OCI-LY3 (cell line): ENCODE measurements around the gene BAZ2B.

Experiments
- H2AFZ ChIP-seq: fragments of 200-600, 300-600 bp; shearing (Covaris generic); 2 replicates; pipeline ENCODE4 v1.6.0; 2014; ENCODE audit warnings: antibody characterized with exemption, low read depth, low read length
- H3K27ac ChIP-seq: fragments of 200-600, 300-600 bp; sonication (generic); 2 replicates; pipeline ENCODE4 v1.5.1; 2014; ENCODE audit warnings: mild to moderate bottlenecking, low read length, moderate library complexity, mixed read lengths
- H3K27me3 ChIP-seq: fragments of 200-600, 300-600 bp; sonication (generic); 2 replicates; pipeline ENCODE4 v1.6.1; 2014; ENCODE audit warnings: low read depth, low read length, mixed read lengths
- H3K36me3 ChIP-seq: fragments of 200-600, 300-600 bp; sonication (generic); replicated peaks from 2 replicates; pipeline ENCODE3; 2014; ENCODE audit warnings: low read depth, low read length, mixed read lengths
- H3K4me1 ChIP-seq: fragments of 300-600, 200-600 bp; sonication (generic); 2 replicates; pipeline ENCODE4 v1.6.1; 2014; ENCODE audit warnings: low read length, mixed read lengths
- H3K4me2 ChIP-seq: fragments of 200-600, 300-600 bp; sonication (generic); 2 replicates; pipeline ENCODE4 v1.6.1; 2014; ENCODE audit warnings: low read length, mixed read lengths
- H3K4me3 ChIP-seq: fragments of 300-600, 200-600 bp; sonication (generic); 2 replicates; pipeline ENCODE4 v1.5.1; 2014; ENCODE audit warnings: antibody characterized with exemption, mild to moderate bottlenecking, low read length, moderate library complexity
- H3K79me2 ChIP-seq: fragments of 300-600, 200-600 bp; shearing (Covaris generic); 2 replicates; pipeline ENCODE4 v1.6.1; 2014; ENCODE audit warnings: mild to moderate bottlenecking, low read length, mixed read lengths
- H3K9ac ChIP-seq: fragments of 300-600, 200-600 bp; shearing (Covaris generic); 2 replicates; pipeline ENCODE4 v1.6.0; 2014; ENCODE audit warnings: mild to moderate bottlenecking, low read length, moderate library complexity
- H3K9me3 ChIP-seq: fragments of 200-600, 300-600 bp; shearing (Covaris generic); 2 replicates; pipeline ENCODE4 v1.6.1; 2014; ENCODE audit warnings: low read length, mixed read lengths; ENCODE audit not compliant: insufficient read depth
- H4K20me1 ChIP-seq: fragments of 200-600, 300-600 bp; sonication (generic); 2 replicates; pipeline ENCODE4 v1.6.1; 2016; ENCODE audit warnings: low read length, mixed read lengths; ENCODE audit not compliant: insufficient read depth
- EZH2phosphoT487 ChIP-seq: fragments of 200-600 bp; shearing (Covaris generic); IDR thresholded peaks from 2 replicates; pipeline ENCODE4 v1.6.1; 2018; ENCODE audit warnings: antibody characterized with exemption, mixed run types, low read depth
- TF ChIP-seq, protein P1 (sequence below): fragments of 200-600, 300-600 bp; sonication (generic); IDR thresholded peaks from 2 replicates; pipeline ENCODE4 v1.5.1; 2014; ENCODE audit warnings: antibody characterized with exemption, low read length, low read depth

Gene BAZ2B

DNA sequence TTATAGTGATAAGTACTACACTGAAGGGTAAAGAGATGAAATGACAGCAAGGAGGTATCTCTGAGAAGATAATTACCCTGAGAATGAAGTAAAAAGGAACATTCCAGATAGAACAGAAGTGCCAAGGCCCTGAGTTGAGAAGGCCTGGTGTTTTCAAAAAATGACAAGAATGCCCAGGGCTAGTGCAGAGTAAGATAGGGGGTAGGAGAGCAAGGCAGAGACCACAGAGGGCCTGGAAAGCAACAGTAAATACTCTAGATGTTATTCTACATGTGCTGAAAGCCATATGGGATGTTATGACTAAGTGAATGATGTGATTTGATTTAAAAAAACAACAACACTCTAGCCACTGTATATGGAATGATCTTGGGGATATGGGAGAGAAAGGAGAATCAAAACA is 52.3 kb downstream of the BAZ2B start:
- H3K4me3 ChIP-seq = no peak overlapping the region
- peaks cover 3% of the 10 kb centered on the region; the same call in 1 of the 2 replicates for H3K4me1 ChIP-seq
- no peaks in the 10 kb centered on the region for H3K27me3 ChIP-seq
- no peaks in the 10 kb centered on the region for H3K9me3 ChIP-seq
- H3K27ac ChIP-seq = no peak overlapping the region
- no peak overlapping the region for H3K4me2 ChIP-seq
- TF ChIP-seq, protein P1, sequence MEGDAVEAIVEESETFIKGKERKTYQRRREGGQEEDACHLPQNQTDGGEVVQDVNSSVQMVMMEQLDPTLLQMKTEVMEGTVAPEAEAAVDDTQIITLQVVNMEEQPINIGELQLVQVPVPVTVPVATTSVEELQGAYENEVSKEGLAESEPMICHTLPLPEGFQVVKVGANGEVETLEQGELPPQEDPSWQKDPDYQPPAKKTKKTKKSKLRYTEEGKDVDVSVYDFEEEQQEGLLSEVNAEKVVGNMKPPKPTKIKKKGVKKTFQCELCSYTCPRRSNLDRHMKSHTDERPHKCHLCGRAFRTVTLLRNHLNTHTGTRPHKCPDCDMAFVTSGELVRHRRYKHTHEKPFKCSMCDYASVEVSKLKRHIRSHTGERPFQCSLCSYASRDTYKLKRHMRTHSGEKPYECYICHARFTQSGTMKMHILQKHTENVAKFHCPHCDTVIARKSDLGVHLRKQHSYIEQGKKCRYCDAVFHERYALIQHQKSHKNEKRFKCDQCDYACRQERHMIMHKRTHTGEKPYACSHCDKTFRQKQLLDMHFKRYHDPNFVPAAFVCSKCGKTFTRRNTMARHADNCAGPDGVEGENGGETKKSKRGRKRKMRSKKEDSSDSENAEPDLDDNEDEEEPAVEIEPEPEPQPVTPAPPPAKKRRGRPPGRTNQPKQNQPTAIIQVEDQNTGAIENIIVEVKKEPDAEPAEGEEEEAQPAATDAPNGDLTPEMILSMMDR = no peak
- no peak for TF ChIP-seq EZH2phosphoT487
- H4K20me1 ChIP-seq = no peaks in the 10 kb centered on the region
- H3K79me2 ChIP-seq = no peaks in the 10 kb centered on the region
- no peak overlapping the region for H2AFZ ChIP-seq
- no peaks in the 10 kb centered on the region for H3K36me3 ChIP-seq
- H3K9ac ChIP-seq = no peak overlapping the region

- H3K4me3 ChIP-seq = no peak overlapping the region
- no peak overlapping the region for H3K27ac ChIP-seq
- no peak overlapping the region for H2AFZ ChIP-seq
- no peak overlapping the region for H3K4me2 ChIP-seq
- TF ChIP-seq, protein P1 = no peak
- no peak for TF ChIP-seq EZH2phosphoT487
- no peaks in the 10 kb centered on the region for H3K36me3 ChIP-seq
- no peaks in the 10 kb centered on the region for H3K27me3 ChIP-seq
- H3K4me1 ChIP-seq = peaks cover 3% of the 10 kb centered on the region; the same call in 1 of the 2 replicates
- no peak overlapping the region for H3K9ac ChIP-seq
- H3K9me3 ChIP-seq = no peaks in the 10 kb centered on the region
- no peaks in the 10 kb centered on the region for H3K79me2 ChIP-seq
- no peaks in the 10 kb centered on the region for H4K20me1 ChIP-seq
These were observed 54.1 kb downstream of the BAZ2B start for GRCh38 chr2:159562248-159562647.

GRCh38 chr2:159561786-159562185 is 54.6 kb downstream of the BAZ2B start:
- no peak for TF ChIP-seq EZH2phosphoT487
- TF ChIP-seq, protein P1 = no peak
- no peak overlapping the region for H3K4me2 ChIP-seq
- H3K36me3 ChIP-seq = no peaks in the 10 kb centered on the region
- no peaks in the 10 kb centered on the region for H3K27me3 ChIP-seq
- H3K9ac ChIP-seq = no peak overlapping the region
- no peak overlapping the region for H3K4me3 ChIP-seq
- no peak overlapping the region for H2AFZ ChIP-seq
- no peaks in the 10 kb centered on the region for H3K79me2 ChIP-seq
- no peak overlapping the region for H3K27ac ChIP-seq
- no peaks in the 10 kb centered on the region for H3K9me3 ChIP-seq
- H3K4me1 ChIP-seq = peaks cover 3% of the 10 kb centered on the region; the same call in 1 of the 2 replicates
- H4K20me1 ChIP-seq = no peaks in the 10 kb centered on the region

GRCh38 chr2:159561242-159561641 is 55.1 kb downstream of the BAZ2B start:
- Histone ChIP-seq H3K27ac (no peak overlapping the region), H3K36me3 (no peaks in the 10 kb centered on the region), H3K9ac (no peak overlapping the region), H3K4me2 (no peak overlapping the region), H3K79me2 (no peaks in the 10 kb centered on the region), H3K27me3 (no peaks in the 10 kb centered on the region), H3K4me3 (no peak overlapping the region), H2AFZ (no peak overlapping the region), H3K4me1 (peaks cover 3% of the 10 kb centered on the region; the same call in 1 of the 2 replicates), H3K9me3 (no peaks in the 10 kb centered on the region), H4K20me1 (no peaks in the 10 kb centered on the region)
- TF ChIP-seq, protein P1 = no peak
- TF ChIP-seq EZH2phosphoT487 = no peak
